Breast epithelium (tissue), 3 donors: ENCODE measurements around the gene PRDM16.

ENCODE experiments used
- POLR2AphosphoS5 ChIP-seq, 3 donors: sonication (generic); formaldehyde crosslinking; IDR thresholded peaks; one replicate each; pipeline ENCODE4 v1.6.1; 2017; ENCODE audit warnings: antibody characterized with exemption in 3 of 3
- TF ChIP-seq, protein P1 (sequence below), 3 donors: fragments of 450-650 bp; IDR thresholded peaks; one replicate each; pipeline ENCODE4 v1.5.1; 2016 to 2017; ENCODE audit warnings: antibody characterized with exemption in 3 of 3, mild to moderate bottlenecking in 3 of 3, moderate library complexity in 3 of 3

DNA sequence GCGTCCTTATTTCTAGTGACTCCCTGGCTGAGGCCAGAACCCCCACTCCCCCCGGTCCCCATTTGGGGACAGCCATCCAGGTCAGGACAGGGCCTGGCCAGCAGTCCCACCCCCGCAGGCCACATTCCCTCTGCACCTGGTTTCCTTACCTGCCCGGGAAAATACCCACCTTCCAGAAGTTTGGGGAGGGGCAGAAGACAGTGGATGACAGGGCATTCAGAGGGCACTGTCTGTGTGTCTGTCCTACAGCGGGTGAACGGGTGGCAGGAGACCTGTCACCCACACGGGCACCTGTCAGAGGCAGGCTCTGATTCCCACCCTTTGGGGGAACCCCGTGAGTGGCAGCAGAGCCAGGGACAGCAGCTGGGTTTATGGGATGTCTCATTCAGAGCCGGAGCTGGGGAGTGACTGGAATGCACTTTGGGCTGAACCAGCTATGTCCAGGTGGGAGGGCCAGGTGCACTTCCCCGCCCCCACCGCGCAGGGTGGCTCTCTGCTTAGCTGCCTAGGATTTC, 387.5 kb downstream of the PRDM16 start:
- TF ChIP-seq POLR2AphosphoS5 (IDR thresholded peaks at IDR 0.05): no peak
- TF ChIP-seq, protein P1, sequence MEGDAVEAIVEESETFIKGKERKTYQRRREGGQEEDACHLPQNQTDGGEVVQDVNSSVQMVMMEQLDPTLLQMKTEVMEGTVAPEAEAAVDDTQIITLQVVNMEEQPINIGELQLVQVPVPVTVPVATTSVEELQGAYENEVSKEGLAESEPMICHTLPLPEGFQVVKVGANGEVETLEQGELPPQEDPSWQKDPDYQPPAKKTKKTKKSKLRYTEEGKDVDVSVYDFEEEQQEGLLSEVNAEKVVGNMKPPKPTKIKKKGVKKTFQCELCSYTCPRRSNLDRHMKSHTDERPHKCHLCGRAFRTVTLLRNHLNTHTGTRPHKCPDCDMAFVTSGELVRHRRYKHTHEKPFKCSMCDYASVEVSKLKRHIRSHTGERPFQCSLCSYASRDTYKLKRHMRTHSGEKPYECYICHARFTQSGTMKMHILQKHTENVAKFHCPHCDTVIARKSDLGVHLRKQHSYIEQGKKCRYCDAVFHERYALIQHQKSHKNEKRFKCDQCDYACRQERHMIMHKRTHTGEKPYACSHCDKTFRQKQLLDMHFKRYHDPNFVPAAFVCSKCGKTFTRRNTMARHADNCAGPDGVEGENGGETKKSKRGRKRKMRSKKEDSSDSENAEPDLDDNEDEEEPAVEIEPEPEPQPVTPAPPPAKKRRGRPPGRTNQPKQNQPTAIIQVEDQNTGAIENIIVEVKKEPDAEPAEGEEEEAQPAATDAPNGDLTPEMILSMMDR (IDR thresholded peaks at IDR 0.05): no peak
